Loucy (cell line): Measurements from ENCODE around the gene NBEAL2.
"Not testable (repeated sequence)": the region's sequence is repeated elsewhere in the genome, so short reads cannot be mapped to it uniquely, and the experiment has no call there.

Source experiments
- H2AFZ ChIP-seq: fragments of 200-600 bp; sonication (generic); 2 replicates; pipeline ENCODE4 v1.6.0; 2016; ENCODE audit warnings: antibody characterized with exemption, mild to moderate bottlenecking, low read length, moderate library complexity
- H3F3A ChIP-seq: fragments of 200-600 bp; 2 replicates; pipeline ENCODE4 v1.6.0; 2016; ENCODE audit warnings: antibody characterized with exemption, low read depth, mild to moderate bottlenecking
- H3K27me3 ChIP-seq: fragments of 200-600 bp; sonication (generic); 2 replicates; pipeline ENCODE4 v1.6.1; 2014; ENCODE audit warnings: low read length, mild to moderate bottlenecking; ENCODE audit not compliant: insufficient read depth, poor library complexity, severe bottlenecking
- H3K36me3 ChIP-seq: fragments of 200-600 bp; sonication (generic); 2 replicates; pipeline ENCODE4 v1.6.1; 2016; ENCODE audit warnings: low read length; ENCODE audit not compliant: insufficient read depth
- H3K4me1 ChIP-seq: fragments of 200-600 bp; sonication (generic); 2 replicates; pipeline ENCODE4 v1.5.1; 2014; ENCODE audit warnings: low read length, mild to moderate bottlenecking; ENCODE audit not compliant: insufficient read depth, poor library complexity, severe bottlenecking
- H3K4me2 ChIP-seq: fragments of 200-600 bp; sonication (generic); 2 replicates; pipeline ENCODE4 v1.6.0; 2014; ENCODE audit warnings: antibody characterized with exemption, low read length, low read depth, mild to moderate bottlenecking; ENCODE audit not compliant: poor library complexity, severe bottlenecking
- H3K4me3 ChIP-seq: fragments of 200-600 bp; sonication (generic); 2 replicates; pipeline ENCODE4 v1.5.1; 2014; ENCODE audit warnings: low read length, mild to moderate bottlenecking, mixed read lengths; ENCODE audit not compliant: poor library complexity, severe bottlenecking
- H3K79me2 ChIP-seq: fragments of 200-600 bp; sonication (generic); 2 replicates; pipeline ENCODE4 v1.6.1; 2014; ENCODE audit warnings: low read length; ENCODE audit not compliant: insufficient read depth
- H3K9ac ChIP-seq: fragments of 200-600 bp; sonication (generic); 2 replicates; pipeline ENCODE4 v1.6.0; 2014; ENCODE audit warnings: mild to moderate bottlenecking, low read depth, low read length, moderate library complexity; ENCODE audit not compliant: poor library complexity, severe bottlenecking
- H3K9me2 ChIP-seq: fragments of 200-600 bp; sonication (generic); replicated peaks from 2 replicates; pipeline ENCODE4 v1.6.1; 2016; ENCODE audit warnings: low read depth, low read length, mixed read lengths
- H3K9me3 ChIP-seq: fragments of 200-600 bp; sonication (generic); 2 replicates; pipeline ENCODE4 v1.6.1; 2014; ENCODE audit warnings: mild to moderate bottlenecking, antibody characterized with exemption, low read length, low read depth; ENCODE audit not compliant: insufficient read depth
- H4K20me1 ChIP-seq: fragments of 200-600 bp; sonication (generic); 2 replicates; pipeline ENCODE4 v1.6.0; 2014; ENCODE audit warnings: antibody characterized with exemption, low read length, mild to moderate bottlenecking; ENCODE audit not compliant: insufficient read depth, poor library complexity, severe bottlenecking
- CTCF ChIP-seq: fragments of 200-600 bp; sonication (generic); conservative IDR thresholded peaks from 2 replicates; pipeline ENCODE4 v1.5.1; 2014; ENCODE audit warnings: mild to moderate bottlenecking, antibody characterized with exemption, low read length
- EZH2phosphoT487 ChIP-seq: fragments of 200-600 bp; IDR thresholded peaks from 2 replicates; pipeline ENCODE4 v1.6.1; 2018; ENCODE audit warnings: antibody characterized with exemption, mild to moderate bottlenecking, moderate library complexity, borderline replicate concordance

NBEAL2 gene

GRCh38 chr3:47034868-47035489 is 55.5 kb downstream of the NBEAL2 start:
- H3K4me3 ChIP-seq = no peak overlapping the region
- peaks cover 62% of the 10 kb centered on the region for H3K36me3 ChIP-seq
- TF ChIP-seq CTCF = no peak
- no peak for TF ChIP-seq EZH2phosphoT487

GRCh38 chr3:47035645-47036044 is 56.2 kb downstream of the NBEAL2 start:
- Histone ChIP-seq H3K79me2 (no peaks in the 10 kb centered on the region), H3K9me2 (no peaks in the 10 kb centered on the region), H3K4me2 (no peak overlapping the region), H4K20me1 (peaks cover 3% of the 10 kb centered on the region), H3K4me1 (no peaks in the 10 kb centered on the region), H3K9ac (no peak overlapping the region), H3K4me3 (no peak overlapping the region), H3K9me3 (no peaks in the 10 kb centered on the region), H3K36me3 (peaks cover 65% of the 10 kb centered on the region), H3F3A (no peaks in the 10 kb centered on the region), H3K27me3 (no peaks in the 10 kb centered on the region), H2AFZ (no peak overlapping the region)
- TF ChIP-seq CTCF (no peak), EZH2phosphoT487 (no peak)

More at GRCh38 chr3:47034868-47035489, 55.5 kb downstream of the NBEAL2 start:
- no peaks in the 10 kb centered on the region for H3K27me3 ChIP-seq
- no peak overlapping the region for H3K9ac ChIP-seq
- H3K9me2 ChIP-seq = no peaks in the 10 kb centered on the region
- H3K9me3 ChIP-seq = no peaks in the 10 kb centered on the region
- no peak overlapping the region for H2AFZ ChIP-seq
- H3K4me2 ChIP-seq = no peak overlapping the region
- no peaks in the 10 kb centered on the region for H3K79me2 ChIP-seq
- H3F3A ChIP-seq = no peaks in the 10 kb centered on the region
- peaks cover 3% of the 10 kb centered on the region for H4K20me1 ChIP-seq
- no peaks in the 10 kb centered on the region for H3K4me1 ChIP-seq

- Histone ChIP-seq H3K9ac (no peak overlapping the region), H3K4me3 (no peak overlapping the region), H4K20me1 (peaks cover 3% of the 10 kb centered on the region), H3K4me2 (no peak overlapping the region), H3K9me3 (no peaks in the 10 kb centered on the region), H2AFZ (no peak overlapping the region), H3K27me3 (no peaks in the 10 kb centered on the region), H3K79me2 (no peaks in the 10 kb centered on the region), H3K36me3 (peaks cover 69% of the 10 kb centered on the region), H3F3A (no peaks in the 10 kb centered on the region), H3K9me2 (no peaks in the 10 kb centered on the region), H3K4me1 (no peaks in the 10 kb centered on the region)
- TF ChIP-seq CTCF = no peak
- TF ChIP-seq EZH2phosphoT487 = no peak
Observed at GRCh38 chr3:47036145-47036544, 56.7 kb downstream of the NBEAL2 start.

GRCh38 chr3:47037302-47037701 is 57.8 kb downstream of the NBEAL2 start:
- not testable (repeated sequence) for H3K4me3 ChIP-seq, H3K4me1 ChIP-seq, H3K9ac ChIP-seq, H3K27me3 ChIP-seq, H2AFZ ChIP-seq, H3K9me2 ChIP-seq, H3K9me3 ChIP-seq, H3F3A ChIP-seq, H3K79me2 ChIP-seq, H4K20me1 ChIP-seq
- peaks cover 77% of the 10 kb centered on the region for H3K36me3 ChIP-seq
- H3K4me2 ChIP-seq = peak overlapping the region; percentile 8
